DND-41 (cell line): ENCODE results near the gene MMP20.

Experiments
- CTCF ChIP-seq: IDR thresholded peaks from 2 replicates; pipeline ENCODE4 v1.5.1; 2012; ENCODE audit warnings: borderline replicate concordance, low read length, moderate library complexity, mild to moderate bottlenecking; ENCODE audit not compliant: poor library complexity, severe bottlenecking; ENCODE audit errors: extremely low read depth
- EZH2 ChIP-seq: IDR thresholded peaks from 3 replicates; pipeline ENCODE4 v1.6.1; 2012; ENCODE audit warnings: borderline replicate concordance, low read depth, mild to moderate bottlenecking, moderate library complexity, low read length, inconsistent platforms; ENCODE audit not compliant: severe bottlenecking

- TF ChIP-seq CTCF = no peak
- TF ChIP-seq EZH2 = no peak
These were observed 48.0 kb downstream of the MMP20 start for GRCh38 chr11:102577182-102577581.
